NCI-H146 (cell line): ENCODE data around the gene TCF4.

ENCODE experiments used
- DNase-seq: peaks from one replicate; lab custom pipeline; 2025; lab: John Stamatoyannopoulos, UW

TCF4 gene

DNA sequence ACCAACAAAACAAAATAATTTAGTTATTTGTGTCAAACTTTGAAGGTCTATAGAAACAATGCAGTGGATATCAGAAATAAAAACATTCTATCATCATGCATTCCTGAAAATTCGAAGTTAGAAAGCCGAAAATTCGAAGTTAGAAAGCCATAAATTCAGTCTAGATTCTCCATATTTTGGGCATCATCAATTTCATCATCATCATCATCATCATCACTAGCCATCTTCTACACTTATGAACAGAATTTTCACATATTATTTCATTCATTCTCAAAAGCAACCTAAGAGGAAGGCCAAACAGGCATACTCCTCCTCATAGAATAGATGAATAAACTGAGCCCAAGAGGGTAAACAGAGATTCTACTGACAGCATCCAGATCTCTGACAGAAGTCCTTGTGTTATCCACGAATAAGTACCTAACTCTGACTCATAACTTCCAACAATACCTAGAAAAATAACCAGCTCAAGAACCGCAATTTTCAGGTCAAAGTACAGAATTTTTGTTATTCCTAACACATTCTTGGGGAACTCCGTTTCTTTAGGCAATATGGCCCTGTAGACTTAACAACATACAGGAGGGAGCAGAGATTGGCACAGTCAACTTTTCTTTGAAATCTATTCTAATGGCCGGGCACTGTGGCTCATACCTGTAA lies 84.7 kb downstream of the TCF4 start:
- DNase-seq, result no peak

DNA sequence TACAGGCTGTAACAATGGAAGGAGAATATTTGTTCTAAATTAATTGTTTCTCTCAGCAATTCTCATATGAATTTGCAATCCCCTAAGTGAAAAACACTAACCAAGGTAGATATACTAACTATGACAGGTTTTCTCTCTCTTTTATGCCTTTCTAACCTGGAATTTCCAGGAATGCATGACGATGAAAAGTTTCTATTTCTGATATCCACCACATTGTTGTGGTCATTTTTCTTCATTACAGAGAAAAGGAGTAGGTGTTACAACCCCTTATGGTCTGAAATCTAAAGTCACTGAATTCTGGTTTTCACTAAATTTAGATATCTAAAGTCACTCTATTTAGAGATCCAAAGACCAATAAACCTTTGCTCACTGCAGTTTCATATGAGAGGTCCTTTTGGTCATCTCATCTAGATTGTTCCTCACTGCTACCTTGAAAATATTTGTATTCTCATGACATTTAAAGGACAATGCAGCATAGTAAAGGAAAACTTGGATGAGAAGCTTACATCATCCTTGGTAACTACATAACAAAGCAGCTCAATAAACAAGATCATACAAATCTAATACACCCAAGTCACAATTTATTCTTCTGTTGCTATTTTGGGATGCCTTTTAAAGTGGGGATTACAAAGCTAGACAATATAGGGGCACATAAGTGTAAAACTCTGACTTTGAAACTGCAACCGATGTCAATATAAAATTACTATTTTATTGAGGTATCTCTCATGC lies 85.8 kb downstream of the TCF4 start:
- DNase-seq, result no peak

DNA sequence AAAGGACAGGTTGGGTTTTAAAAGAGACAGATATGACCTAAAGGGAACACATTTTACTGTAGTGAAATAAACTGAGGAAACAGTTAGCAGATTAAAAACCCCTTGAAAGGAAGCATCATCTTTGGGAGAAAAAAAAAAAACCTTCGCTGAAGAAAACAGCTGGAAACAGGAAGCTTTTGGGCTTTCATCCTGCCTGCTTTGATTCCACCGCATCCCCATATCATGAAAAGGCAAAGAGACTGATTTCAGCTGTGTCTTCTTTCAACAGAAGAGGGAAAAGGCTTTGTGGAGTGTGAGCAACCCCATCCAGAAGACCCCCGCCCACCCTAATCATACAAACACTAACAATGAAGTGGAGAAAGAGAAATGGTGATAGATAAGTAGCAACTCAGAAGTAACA lies 86.4 kb downstream of the TCF4 start:
- peak; percentile 66 for DNase-seq

DNA sequence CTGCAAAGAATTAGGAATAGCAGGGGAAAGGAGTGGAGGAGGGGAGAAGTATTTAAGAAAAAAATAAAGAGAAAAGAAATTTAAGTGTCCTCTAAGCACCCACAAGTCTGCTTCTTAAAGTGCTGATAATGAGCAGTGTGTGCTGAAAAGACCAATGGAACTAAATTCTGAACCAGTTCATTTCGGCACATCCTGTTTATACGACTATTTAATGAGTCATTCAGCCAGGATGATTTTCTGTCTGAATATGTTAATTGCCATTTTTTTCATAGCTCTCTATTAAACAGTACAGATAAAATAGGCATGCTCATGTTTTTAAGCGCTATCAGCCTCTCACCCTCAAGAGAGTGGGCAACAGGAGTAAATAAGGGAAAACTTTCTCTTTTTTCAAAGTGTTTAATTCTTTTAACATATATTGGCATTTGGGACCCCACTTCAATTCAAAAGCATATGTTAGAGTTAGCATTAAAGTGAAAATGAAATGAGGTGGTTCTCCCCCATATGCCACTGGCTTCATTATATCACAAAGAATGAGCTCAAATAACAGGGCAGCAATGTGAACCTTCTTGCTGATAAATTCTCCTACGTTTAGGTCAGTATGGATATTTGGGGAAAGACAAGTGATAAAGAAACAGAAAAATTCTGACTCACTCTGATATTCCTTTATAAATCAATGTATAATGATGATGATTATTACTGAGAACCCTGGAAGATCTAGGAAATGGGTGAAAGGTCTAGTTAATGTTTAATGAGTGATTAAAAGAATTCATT lies 87.5 kb downstream of the TCF4 start:
- DNase-seq, result peak; percentile 29

DNA sequence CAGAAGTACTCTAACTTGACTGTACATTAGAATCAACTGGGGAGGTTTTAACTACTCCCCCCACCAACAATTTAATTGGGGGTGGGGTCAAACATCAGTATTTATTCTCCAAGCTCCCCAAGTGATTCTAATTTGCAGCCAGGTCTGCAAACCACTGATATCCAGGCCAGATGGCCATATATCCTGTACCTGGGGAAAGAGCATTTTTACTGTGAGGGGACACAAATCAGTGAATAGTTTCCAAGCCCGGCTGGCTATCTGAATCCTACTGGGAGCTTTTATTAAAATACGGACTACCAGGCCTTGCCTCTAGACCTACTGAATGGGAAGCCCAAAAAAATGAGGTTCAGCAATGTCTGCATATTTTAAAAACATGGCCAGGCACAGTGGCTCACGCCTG lies 88.5 kb downstream of the TCF4 start:
- no peak for DNase-seq

DNA sequence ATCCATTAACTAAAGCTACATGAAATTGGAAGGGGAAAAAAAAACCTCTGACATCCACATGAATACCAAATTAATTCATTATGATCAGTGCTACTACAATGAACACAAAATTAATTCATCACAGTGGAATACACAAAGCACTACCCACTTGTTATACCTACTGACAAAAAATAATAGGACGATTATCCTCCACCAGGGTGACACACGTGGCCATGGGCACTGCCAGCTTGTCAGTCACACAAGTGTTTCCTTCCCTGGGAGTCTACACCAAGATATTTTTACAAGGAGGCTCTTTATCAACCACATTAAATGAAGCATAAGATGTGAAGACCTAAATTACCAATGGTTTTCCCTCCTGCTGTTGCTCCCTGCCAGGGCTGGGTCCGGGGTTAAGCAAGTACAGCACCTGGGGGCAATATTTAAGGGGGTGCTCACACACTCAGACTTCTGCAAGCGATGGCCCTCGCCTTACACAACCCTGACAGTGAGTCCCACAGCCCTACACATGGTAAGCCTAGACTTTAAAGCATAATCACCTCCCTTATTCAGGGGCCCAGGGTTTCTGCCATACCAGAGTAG lies 90.1 kb downstream of the TCF4 start:
- DNase-seq, result peak; percentile 66

DNA sequence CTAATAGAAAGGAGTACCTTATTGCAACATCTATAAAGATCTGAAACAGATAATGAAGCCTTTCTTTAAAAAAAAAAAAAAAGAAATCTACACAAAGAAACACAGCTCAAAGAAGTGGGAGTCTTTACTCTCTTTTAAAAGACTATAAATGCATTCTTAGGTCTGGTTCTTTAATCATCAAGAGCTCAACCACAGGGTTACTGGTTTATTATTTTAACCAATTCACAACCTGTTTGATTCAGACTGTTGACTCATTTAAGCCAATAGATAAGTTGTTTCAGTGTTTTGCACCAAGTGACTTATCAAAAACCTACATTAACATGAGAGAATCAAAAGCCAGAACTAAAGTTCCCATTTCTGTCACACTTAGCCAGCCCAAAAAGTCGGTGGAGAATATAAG lies 93.1 kb downstream of the TCF4 start:
- DNase-seq, result no peak

DNA sequence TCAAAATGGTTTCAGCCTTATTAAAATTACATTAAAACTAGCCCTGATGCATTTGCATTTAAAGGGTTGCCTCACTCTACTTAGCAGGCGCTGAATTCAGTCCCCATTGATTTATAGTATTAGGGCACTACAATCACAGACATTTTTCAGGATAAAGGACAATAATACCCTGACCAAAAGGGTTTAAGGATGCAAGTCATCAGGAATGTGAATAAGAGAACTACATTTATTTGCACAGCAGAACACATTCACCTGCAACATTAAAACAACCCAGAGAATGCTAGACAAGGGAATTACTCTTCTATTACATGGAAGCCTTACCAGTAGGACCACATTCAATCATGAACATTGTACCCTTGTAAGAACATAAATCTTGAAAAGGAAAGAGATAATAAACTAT lies 93.6 kb downstream of the TCF4 start:
- no peak for DNase-seq

DNA sequence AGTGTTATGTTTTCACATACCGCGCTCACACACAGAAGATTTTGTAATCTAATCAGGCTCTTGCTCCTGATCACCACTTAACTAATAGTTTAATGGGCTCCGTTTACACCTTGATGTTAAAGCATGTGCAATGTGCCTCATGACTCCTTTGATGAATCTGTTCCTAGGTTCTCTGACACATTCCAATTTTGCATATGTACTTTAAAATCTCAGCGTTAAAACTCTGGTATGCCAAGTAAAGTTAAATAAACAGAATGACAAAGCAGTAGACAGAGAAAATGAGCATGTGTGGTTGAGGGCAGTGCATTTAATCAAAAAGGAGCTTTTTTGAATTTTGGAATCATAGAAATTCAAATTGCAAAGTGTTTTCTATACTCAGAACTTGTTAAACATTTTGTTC lies 96.4 kb downstream of the TCF4 start:
- no peak for DNase-seq

DNA sequence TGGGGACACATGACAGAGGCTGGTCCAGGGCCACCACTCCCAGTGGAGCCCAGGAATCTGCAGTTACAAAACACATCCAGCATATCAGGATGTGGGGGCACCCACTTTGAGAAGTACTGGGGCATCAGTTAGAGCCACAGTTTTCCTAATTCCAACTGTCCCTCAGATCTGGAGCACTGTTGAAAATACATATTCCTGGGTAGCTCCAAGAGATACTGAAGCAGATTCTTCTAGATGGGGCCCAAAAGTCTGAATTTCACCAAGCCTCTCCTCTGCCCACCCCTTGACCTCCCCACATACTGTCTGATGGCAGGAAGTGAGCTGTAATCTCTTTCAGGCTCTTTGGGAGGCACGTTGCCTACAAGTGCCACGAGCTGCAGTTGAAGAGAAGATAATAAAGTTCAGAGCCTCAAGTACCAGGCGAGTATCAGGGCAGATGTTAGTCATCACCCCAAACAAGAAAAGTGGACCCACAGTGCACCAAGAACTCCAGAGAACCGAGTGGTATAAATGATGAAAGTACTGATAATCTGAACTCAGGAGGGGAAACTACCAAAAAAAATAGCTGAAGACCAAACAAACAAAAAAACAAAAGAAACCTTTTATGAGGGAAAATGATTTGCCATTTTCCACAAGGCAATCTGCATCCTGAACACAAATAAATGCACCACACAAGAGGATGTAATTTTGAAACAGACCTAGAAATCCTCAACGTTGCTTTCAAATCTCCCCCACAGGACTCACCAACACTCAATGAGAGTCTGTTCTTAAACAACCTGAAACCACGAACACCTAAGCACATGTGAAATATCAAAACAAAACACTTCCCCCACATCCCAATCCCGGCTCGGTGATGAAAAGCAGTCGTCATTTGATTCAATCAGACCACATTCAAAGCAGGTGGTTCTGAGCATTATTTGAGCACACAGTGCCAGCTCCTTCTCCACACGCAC lies 98.7 kb downstream of the TCF4 start:
- DNase-seq, result peak; percentile 95

DNA sequence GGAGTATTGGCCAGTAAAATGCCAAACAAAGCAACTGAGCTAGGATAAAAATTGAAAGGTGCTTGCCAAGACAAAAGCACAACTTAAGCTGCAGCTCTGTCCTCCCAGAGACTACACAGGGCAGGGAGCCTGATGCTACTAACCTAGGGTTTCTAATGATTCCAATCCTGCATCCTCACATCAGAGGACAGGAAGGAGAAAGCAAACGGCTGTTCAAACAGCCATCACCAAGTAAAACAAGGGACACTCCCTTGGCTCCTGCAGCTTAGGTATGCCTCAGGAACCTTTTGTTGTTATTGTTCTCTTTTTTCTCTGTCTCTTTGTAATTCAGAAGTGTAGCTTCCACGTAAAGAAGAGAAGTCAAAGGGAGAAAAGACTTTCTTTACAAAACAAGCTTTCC lies 99.5 kb downstream of the TCF4 start:
- DNase-seq, result peak; percentile 99

DNA sequence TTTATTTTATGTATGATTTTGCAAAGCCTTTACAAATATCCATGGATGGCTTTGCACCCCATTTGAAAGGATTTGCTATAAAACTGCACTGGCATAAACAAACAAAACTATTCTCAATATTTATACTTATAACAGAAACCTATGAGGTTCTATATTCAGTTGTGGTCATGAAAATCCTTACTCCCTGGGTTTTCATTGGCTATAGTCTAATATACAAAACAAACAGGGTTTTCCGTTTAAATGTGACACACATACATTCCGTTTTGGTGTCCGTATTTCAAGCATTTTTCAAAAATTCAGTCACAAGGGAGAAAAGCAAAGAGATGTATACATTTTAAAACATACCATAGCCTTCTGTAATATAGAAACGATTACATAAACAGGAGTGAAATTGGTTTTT lies 100.0 kb downstream of the TCF4 start:
- DNase-seq, result peak; percentile 53

DNA sequence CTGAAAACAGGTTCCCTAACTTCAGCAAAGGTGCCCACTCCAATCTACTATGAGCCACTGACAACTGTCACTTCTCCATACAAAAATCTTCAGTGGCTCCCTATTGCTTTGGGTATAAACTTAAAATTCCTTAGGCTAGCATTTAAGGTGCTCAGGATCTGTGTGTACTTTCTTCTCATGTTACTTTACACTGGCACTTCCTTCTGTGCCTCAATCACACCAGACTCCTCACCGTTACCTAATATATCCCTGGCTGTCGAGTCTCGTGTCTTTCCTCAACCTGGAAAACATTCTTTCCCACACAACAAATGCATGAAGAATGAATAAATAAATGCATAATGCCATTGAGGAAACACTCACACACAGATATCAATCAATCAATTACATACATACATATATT lies 101.1 kb downstream of the TCF4 start:
- no peak for DNase-seq

DNA sequence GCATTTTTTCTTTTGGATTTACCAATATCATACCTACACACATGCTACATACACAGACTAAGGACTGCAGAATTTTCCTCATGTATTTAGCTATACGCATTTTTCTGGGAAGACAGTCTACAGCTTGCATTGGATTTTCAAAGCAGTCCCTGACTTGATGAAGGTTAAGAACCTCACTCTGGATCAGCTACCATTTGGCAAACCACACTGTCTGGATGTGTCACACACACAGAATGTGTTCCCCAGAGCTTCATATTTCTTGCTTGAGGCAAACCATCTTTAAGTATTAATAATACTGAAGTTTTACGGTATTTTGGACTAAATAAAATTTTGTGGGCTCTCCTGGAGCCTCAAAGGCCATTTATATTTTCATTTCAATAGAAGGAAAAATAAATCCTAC lies 102.3 kb downstream of the TCF4 start:
- no peak for DNase-seq

DNA sequence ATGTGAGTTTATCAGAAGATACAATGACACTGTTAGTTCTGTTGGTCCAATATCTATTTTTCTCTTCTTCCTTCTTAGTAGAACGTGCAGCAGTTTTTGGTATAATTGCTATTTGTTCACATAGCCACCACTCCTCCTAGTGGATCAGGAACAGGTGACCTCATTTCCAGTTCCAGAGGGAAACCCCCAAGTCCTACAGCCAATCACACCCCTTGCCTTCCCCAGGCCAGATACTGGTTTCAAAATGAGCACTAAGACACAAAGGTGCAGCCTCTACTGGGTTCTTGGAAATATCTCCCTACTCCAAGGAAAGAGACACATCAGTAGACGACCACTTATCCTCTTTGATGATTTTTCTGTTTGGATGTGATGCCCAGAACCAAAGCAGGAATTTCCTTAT lies 103.2 kb downstream of the TCF4 start:
- DNase-seq, result no peak

DNA sequence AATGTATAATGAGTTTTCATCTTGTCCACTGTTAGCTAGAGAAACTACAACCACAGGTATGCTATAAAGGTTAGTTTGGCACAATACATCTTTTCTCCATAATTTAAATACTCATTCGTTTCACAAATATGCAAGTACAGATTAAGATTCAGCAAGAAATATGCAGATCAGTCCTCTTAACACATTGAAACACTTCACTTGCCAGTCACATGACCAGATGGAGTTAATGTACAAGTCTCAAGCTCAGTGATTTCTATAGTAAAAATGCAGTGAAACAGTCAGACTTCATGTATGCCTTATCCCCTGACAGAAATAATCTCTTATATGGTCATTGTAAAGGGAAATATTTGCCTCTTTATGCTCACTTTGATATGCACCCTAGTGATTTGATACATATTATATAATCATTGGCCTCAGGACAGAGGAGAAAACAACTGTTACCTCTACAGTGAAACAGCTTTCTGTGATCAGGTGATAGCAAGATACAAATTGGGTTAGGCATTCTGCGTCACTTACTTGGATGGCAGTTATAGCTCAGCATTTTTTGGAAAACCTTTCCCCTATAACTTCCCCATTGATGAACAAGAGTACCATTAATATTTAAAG lies 104.6 kb downstream of the TCF4 start:
- DNase-seq, result no peak

DNA sequence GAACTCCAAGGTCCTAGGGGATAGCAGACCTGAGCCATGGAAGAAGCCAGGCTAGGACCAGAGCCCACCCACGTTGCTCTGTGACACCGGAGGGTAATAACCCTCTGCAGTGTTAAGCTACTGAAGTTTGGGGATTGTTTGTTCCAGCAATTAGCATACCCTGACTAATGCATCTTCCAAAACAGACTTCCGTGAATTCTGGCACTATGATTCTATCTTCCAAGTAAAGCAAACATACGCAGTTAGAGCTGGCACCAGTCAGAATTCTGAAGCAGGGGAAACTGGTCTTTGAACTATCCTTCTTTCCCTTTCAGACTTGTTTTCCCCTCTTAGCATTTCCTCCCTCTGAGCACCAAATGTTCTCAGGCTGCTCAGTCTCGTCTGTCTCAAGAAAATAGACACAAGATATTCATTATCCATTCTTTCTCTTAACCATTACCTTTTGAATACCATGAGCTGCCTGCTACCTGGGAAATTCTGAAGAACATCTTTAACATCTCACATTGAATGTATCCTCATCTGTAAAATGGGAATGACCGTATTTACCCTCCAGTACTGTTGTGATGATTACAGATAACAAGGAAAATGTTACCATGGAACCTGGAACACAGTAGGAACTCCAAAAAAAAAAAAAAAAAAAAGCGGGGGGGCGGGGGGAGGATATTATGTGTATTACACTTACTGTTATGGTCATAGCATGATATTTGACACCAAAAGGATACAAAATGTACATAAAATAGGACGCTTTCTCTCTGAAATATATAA lies 108.2 kb downstream of the TCF4 start:
- no peak for DNase-seq

DNA sequence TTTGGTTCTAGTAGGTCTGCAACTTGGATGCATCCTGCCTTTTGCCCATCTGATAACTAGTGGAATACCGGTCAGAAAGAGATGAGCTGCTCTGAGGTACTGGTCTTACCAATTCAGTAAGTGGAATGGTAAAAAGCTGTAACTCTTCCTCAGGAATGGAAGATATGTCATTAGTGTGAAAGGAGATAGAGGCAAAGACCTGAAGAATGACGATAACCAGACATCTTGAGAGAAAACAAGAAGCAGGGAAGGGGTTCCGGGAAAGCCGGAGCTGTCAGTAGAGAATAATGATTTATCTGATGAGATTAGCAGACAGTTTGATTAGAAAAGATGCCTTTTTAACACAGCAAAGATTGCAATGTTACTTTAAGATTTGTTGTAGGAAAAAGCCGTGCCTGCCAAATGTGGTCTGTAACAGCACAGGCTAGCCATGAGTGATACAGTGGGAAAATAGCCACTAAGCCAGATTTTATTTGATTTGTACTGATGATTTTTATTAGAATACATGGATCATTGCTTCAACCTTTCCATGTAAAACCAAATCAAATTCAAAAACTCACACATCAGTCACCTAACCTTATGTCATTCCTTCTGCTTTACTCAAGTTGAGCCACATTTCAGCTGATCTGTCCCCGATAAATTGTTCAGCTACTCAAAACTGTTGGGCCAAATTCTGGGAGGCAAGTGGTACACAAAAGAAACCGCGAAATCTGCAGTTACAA lies 110.0 kb downstream of the TCF4 start:
- DNase-seq, result no peak

DNA sequence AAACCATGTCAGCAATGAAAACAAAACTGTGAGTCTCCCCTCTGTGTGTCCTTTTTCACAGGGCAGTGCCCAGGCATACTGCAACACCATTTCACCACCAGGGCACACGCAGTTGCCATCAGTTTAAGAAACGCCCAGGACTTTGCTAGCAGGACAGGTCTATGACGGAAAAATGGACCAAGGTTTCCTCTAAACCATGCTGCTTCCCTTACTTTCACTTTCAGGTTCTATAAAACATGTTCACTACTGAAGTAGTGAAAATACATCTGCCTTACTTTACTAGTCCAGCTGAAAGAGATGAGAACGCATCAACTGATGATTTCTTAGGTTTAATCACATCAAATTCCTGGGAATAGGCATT lies 110.5 kb downstream of the TCF4 start:
- DNase-seq, result no peak

DNA sequence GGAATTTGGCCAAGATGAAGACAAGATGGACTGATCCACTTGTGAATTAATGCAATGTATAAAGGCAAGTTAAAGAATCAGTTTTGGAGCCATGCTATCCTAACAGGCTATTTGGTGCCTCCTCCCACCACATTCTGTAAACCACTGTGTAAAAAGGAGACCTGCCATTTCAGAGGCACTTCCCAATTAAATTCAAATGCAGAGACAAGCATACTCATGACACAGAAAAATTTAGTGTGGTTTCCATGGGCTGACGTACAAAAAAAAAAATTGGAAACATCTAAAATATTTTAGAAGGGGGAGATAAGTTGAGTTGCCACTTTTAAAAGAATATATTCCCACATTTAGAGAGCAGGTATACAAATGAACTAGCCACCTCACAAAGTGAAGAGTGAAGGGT lies 112.1 kb downstream of the TCF4 start:
- no peak for DNase-seq
